ENCODE results near the gene KCNJ14. TPM values are rescaled to one million over a fixed set of nuclear protein-coding genes. Genes with fewer than 3 reads are reported as not detected.
A peak's percentile ranks its signal among the peaks of the same experiment; 100 is the strongest.

The KCNJ14 gene
- total and polyA plus RNA-seq, 9 donors, result 0.48 to 2.2 (median 1.4) TPM

GRCh38 chr19:48444129-48444935 is 11.0 kb upstream of the KCNJ14 start:
- DNase-seq, result peak in 2 of 5 donors; percentile 32 to 53

GRCh38 chr19:48444936-48445200 is 10.5 kb upstream of the KCNJ14 start:
- intact Hi-C loops (cut with DNase I), result no loop called here
- peak overlapping the region in 1 of 2 donors; percentile 85 for H3K27ac ChIP-seq
- TF ChIP-seq CTCF (IDR thresholded peaks at IDR 0.05) (no peak), POLR2A (IDR thresholded peaks at IDR 0.05) (no peak), EP300 (IDR thresholded peaks at IDR 0.05) (no peak)

More at GRCh38 chr19:48444129-48444935, 11.0 kb upstream of the KCNJ14 start:
- 20 to 37% (median 30%) methylated on average over 38 of the region's 38 CpGs for WGBS, 3 donors
- no peak overlapping the region for H3K27ac ChIP-seq
- H3K4me1 ChIP-seq (ENCODE audit: insufficient read depth), result peaks cover 6% of the 10 kb centered on the region
- intact Hi-C loops (cut with DNase I), result no loop called here
- no peaks in the 10 kb centered on the region for H3K36me3 ChIP-seq
- H3K4me3 ChIP-seq, result peak overlapping the region; percentile 66
- TF ChIP-seq CTCF (IDR thresholded peaks at IDR 0.05) (no peak), POLR2A (IDR thresholded peaks at IDR 0.05) (no peak), EP300 (IDR thresholded peaks at IDR 0.05) (no peak)
- no peaks in the 10 kb centered on the region for H3K9me3 ChIP-seq
- H3K27me3 ChIP-seq, result no peaks in the 10 kb centered on the region

GRCh38 chr19:48445256-48445605 is 10.1 kb upstream of the KCNJ14 start:
- H3K27ac ChIP-seq, result peak overlapping the region in 1 of 2 donors; percentile 85
- H3K36me3 ChIP-seq, result no peaks in the 10 kb centered on the region
- no peaks in the 10 kb centered on the region for H3K9me3 ChIP-seq
- H3K27me3 ChIP-seq, result no peaks in the 10 kb centered on the region
- DNase-seq, result peak in 1 of 5 donors; percentile 57
- WGBS, 3 donors, result 0 to 2% (median 0%) methylated on average over 6 of the region's 6 CpGs
- peak overlapping the region; percentile 66 for H3K4me3 ChIP-seq
- H3K4me1 ChIP-seq (ENCODE audit: insufficient read depth), result peaks cover 6% of the 10 kb centered on the region
- intact Hi-C loops (cut with DNase I), result no loop called here
- TF ChIP-seq CTCF (IDR thresholded peaks at IDR 0.05) (peak; percentile 7 to 79 (median 73)), POLR2A (IDR thresholded peaks at IDR 0.05) (no peak)

More at GRCh38 chr19:48444936-48445200, 10.5 kb upstream of the KCNJ14 start:
- Histone ChIP-seq H3K4me1 (ENCODE audit: insufficient read depth) (peaks cover 6% of the 10 kb centered on the region), H3K27me3 (no peaks in the 10 kb centered on the region), H3K4me3 (peak overlapping the region; percentile 66), H3K9me3 (no peaks in the 10 kb centered on the region), H3K36me3 (no peaks in the 10 kb centered on the region)
- 11 to 21% (median 13%) methylated on average over 3 of the region's 3 CpGs for WGBS, 3 donors
- DNase-seq, result no peak

- Histone ChIP-seq H3K4me3 (peak within 1 kb of the TSS; percentile 66), H3K9me3 (no peaks in the 10 kb centered on the region), H3K27ac (peak within 1 kb of the TSS; percentile 2 to 85), H3K36me3 (no peaks in the 10 kb centered on the region), H3K4me1 (ENCODE audit: insufficient read depth) (peaks cover 6% of the 10 kb centered on the region), H3K27me3 (no peaks in the 10 kb centered on the region)
- 0 to 1% (median 0%) methylated on average over 58 to 61 of the region's 61 CpGs for WGBS, 3 donors
- TF ChIP-seq CTCF (IDR thresholded peaks at IDR 0.05) (no peak), POLR2A (IDR thresholded peaks at IDR 0.05) (peak; percentile 70)
- intact Hi-C loops (cut with DNase I), result no loop called here
- peak; percentile 91 to 94 (median 93) for DNase-seq
These were observed 9.5 kb upstream of the KCNJ14 start, which contains the start of gene GRWD1 for GRCh38 chr19:48445606-48446481. TSS of gene GRWD1 (plus strand) at chr19:48445983. CDS start at chr19:48446006, 23 bp downstream.
